Left ventricle myocardium inferior (tissue), 1 donor: ENCODE data around the gene PPFIBP1. TPM values are rescaled to one million over a fixed set of nuclear protein-coding genes. Genes with fewer than 3 reads are reported as not detected.
"Not testable (repeated sequence)": the region's sequence is repeated elsewhere in the genome, so short reads cannot be mapped to it uniquely, and the experiment has no call there.

ENCODE experiments used
- DNase-seq: peaks from one replicate; pipeline ENCODE4 v3.0.0-alpha.2; 2020
- H3K27ac ChIP-seq: fragments of 200-600 bp; replicated peaks from 2 replicates; pipeline ENCODE4 v1.8.0; 2021
- H3K27me3 ChIP-seq: fragments of 200-600 bp; 2 replicates; pipeline ENCODE4 v1.8.0; 2021; ENCODE audit warnings: low read depth
- H3K36me3 ChIP-seq: fragments of 200-600 bp; 2 replicates; pipeline ENCODE4 v1.8.0; 2021
- H3K4me1 ChIP-seq: fragments of 200-600 bp; 2 replicates; pipeline ENCODE4 v1.8.0; 2021
- H3K4me3 ChIP-seq: fragments of 200-600 bp; 2 replicates; pipeline ENCODE4 v1.8.0; 2021; ENCODE audit warnings: mild to moderate bottlenecking, moderate library complexity
- H3K9me3 ChIP-seq: fragments of 200-600 bp; replicated peaks from 2 replicates; pipeline ENCODE4 v1.8.0; 2021
- CTCF ChIP-seq: fragments of 200-600 bp; IDR thresholded peaks from 2 replicates; pipeline ENCODE4 v1.8.0; 2021; ENCODE audit warnings: antibody characterized with exemption, mild to moderate bottlenecking, borderline replicate concordance
- intact Hi-C: fragments of 100-400 bp; cut with micrococcal nuclease; formaldehyde crosslinking; loops from one replicate; pipeline ENCODE4 v1.11.0; 2022
- total RNA-seq: library from RNA; stranded (reverse); fragmentation: NEBNext Ultra II Directional; extraction: Animal tissue kit (Norgen Biotek cat#: 25700); gene quantifications from one replicate; pipeline ENCODE4 v1.2.1, GENCODE V29; 2021
- donor health status: DM: no; HTN: yes; CAD: no; lungs with severe emphysema.

The PPFIBP1 gene
- total RNA-seq, 1 donor from 2014 or later = 258 TPM

GRCh38 chr12:27620121-27620520 is 96.1 kb downstream of the PPFIBP1 start:
- peak overlapping the region; percentile 13 for H3K27ac ChIP-seq
- H3K4me3 ChIP-seq = no peak overlapping the region
- peaks cover 99% of the 10 kb centered on the region for H3K4me1 ChIP-seq
- H3K9me3 ChIP-seq = no peaks in the 10 kb centered on the region
- intact Hi-C loops = no loop called here
- TF ChIP-seq CTCF = no peak
- no peaks in the 10 kb centered on the region for H3K27me3 ChIP-seq
- no peaks in the 10 kb centered on the region for H3K36me3 ChIP-seq
- DNase-seq = no peak

- Histone ChIP-seq H3K27ac (no peak overlapping the region), H3K36me3 (no peaks in the 10 kb centered on the region), H3K4me1 (peaks cover 97% of the 10 kb centered on the region), H3K9me3 (no peaks in the 10 kb centered on the region), H3K27me3 (no peaks in the 10 kb centered on the region), H3K4me3 (no peak overlapping the region)
- intact Hi-C loops = no loop called here
- TF ChIP-seq CTCF = no peak
- no peak for DNase-seq
These were observed 98.6 kb downstream of the PPFIBP1 start for GRCh38 chr12:27622436-27623195.

- Histone ChIP-seq H3K9me3 (no peaks in the 10 kb centered on the region), H3K4me1 (peaks cover 92% of the 10 kb centered on the region), H3K36me3 (no peaks in the 10 kb centered on the region), H3K4me3 (no peak overlapping the region), H3K27me3 (no peaks in the 10 kb centered on the region), H3K27ac (peak overlapping the region; percentile 45)
- no peak for TF ChIP-seq CTCF
- intact Hi-C loops = no loop called here
- no peak for DNase-seq
These were observed 99.6 kb downstream of the PPFIBP1 start for GRCh38 chr12:27623645-27624044.

- no peak for TF ChIP-seq CTCF
- peak overlapping the region; percentile 45 for H3K27ac ChIP-seq
These were observed 100.6 kb downstream of the PPFIBP1 start for GRCh38 chr12:27624586-27624985.

GRCh38 chr12:27627123-27627852 is 103.3 kb downstream of the PPFIBP1 start:
- H3K36me3 ChIP-seq = no peaks in the 10 kb centered on the region
- DNase-seq = no peak
- H3K4me3 ChIP-seq = no peak overlapping the region
- H3K27ac ChIP-seq = peak overlapping the region; percentile 59
- intact Hi-C loops = no loop called here
- no peaks in the 10 kb centered on the region for H3K9me3 ChIP-seq
- no peaks in the 10 kb centered on the region for H3K27me3 ChIP-seq
- TF ChIP-seq CTCF = no peak
- peaks cover 89% of the 10 kb centered on the region for H3K4me1 ChIP-seq

More at GRCh38 chr12:27624586-27624985, 100.6 kb downstream of the PPFIBP1 start:
- DNase-seq = no peak
- Histone ChIP-seq H3K4me1 (peaks cover 90% of the 10 kb centered on the region), H3K4me3 (no peak overlapping the region), H3K36me3 (no peaks in the 10 kb centered on the region), H3K27me3 (no peaks in the 10 kb centered on the region), H3K9me3 (no peaks in the 10 kb centered on the region)
- intact Hi-C loops = no loop called here

- H3K9me3 ChIP-seq, H3K36me3 ChIP-seq, intact Hi-C loops, H3K27me3 ChIP-seq, H3K4me3 ChIP-seq, DNase-seq: not testable (repeated sequence)
- H3K4me1 ChIP-seq = peaks cover 89% of the 10 kb centered on the region
- peak overlapping the region; percentile 59 for H3K27ac ChIP-seq
These were observed 104.0 kb downstream of the PPFIBP1 start for GRCh38 chr12:27627853-27628469.

- H3K27me3 ChIP-seq, H3K9me3 ChIP-seq, intact Hi-C loops, H3K27ac ChIP-seq, DNase-seq, H3K4me3 ChIP-seq: not testable (repeated sequence)
- peaks cover 80% of the 10 kb centered on the region for H3K4me1 ChIP-seq
- peaks cover 11% of the 10 kb centered on the region for H3K36me3 ChIP-seq
These were observed 106.2 kb downstream of the PPFIBP1 start for GRCh38 chr12:27630219-27630618.
